ENCODE results near the gene WNT9A.

The WNT9A gene

GRCh38 chr1:227949341-227949921, 1.7 kb upstream of the WNT9A start:
- TF ChIP-seq CTCF (IDR thresholded peaks at IDR 0.05; ENCODE audit: extremely low read depth, insufficient read depth, missing control alignments), result no peak
- DNase-seq (ENCODE audit: low spot score), result peak; percentile 27
- in situ Hi-C loops (cut with MboI; ENCODE audit: low pct_unique_long_range_greater_than_20kb, low sequenced_read_pairs, unreplicated experiment), result no loop called here

GRCh38 chr1:227948493-227949260, 945 bp upstream of the WNT9A start:
- in situ Hi-C loops (cut with MboI; ENCODE audit: low pct_unique_long_range_greater_than_20kb, low sequenced_read_pairs, unreplicated experiment), result no loop called here
- no peak for TF ChIP-seq CTCF (IDR thresholded peaks at IDR 0.05; ENCODE audit: extremely low read depth, insufficient read depth, missing control alignments)
- peak; percentile 63 for DNase-seq (ENCODE audit: low spot score)

- DNase-seq (ENCODE audit: low spot score), result peak; percentile 59
- in situ Hi-C loops (cut with MboI; ENCODE audit: low pct_unique_long_range_greater_than_20kb, low sequenced_read_pairs, unreplicated experiment), result no loop called here
Observed at GRCh38 chr1:227947386-227947675, 401 bp downstream of the WNT9A start.

GRCh38 chr1:227946624-227947385, 927 bp downstream of the WNT9A start:
- in situ Hi-C loops (cut with MboI; ENCODE audit: low pct_unique_long_range_greater_than_20kb, low sequenced_read_pairs, unreplicated experiment), result no loop called here
- peak; percentile 90 for DNase-seq (ENCODE audit: low spot score)
- peak; percentile 88 for TF ChIP-seq CTCF (IDR thresholded peaks at IDR 0.05; ENCODE audit: extremely low read depth, insufficient read depth, missing control alignments)

More at GRCh38 chr1:227947386-227947675, 401 bp downstream of the WNT9A start:
- TF ChIP-seq CTCF (IDR thresholded peaks at IDR 0.05; ENCODE audit: extremely low read depth, insufficient read depth, missing control alignments), result no peak

GRCh38 chr1:227945891-227946623, 1.7 kb downstream of the WNT9A start:
- TF ChIP-seq CTCF (IDR thresholded peaks at IDR 0.05; ENCODE audit: extremely low read depth, insufficient read depth, missing control alignments), result no peak
- in situ Hi-C loops (cut with MboI; ENCODE audit: low pct_unique_long_range_greater_than_20kb, low sequenced_read_pairs, unreplicated experiment), result no loop called here
- DNase-seq (ENCODE audit: low spot score), result peak; percentile 44
